Activated CD4-positive, alpha-beta T cell treated with anti-CD3 and anti-CD28 coated beads, Interleukin-2, Interleukin-4, amounts not matched to agents 100 ng/mL and 50 ng/mL, durations not matched to agents 16 hours and 8 hours (primary cell): Measurements from ENCODE around the gene CTSZ.

Source experiments
- DNase-seq: peaks from one replicate; pipeline ENCODE4 v3.0.0-alpha.2; 2020; ENCODE audit warnings: low spot score

The CTSZ gene

GRCh38 chr20:59031564-59032022 lies 24.5 kb upstream of the CTSZ start:
- DNase-seq: peak; percentile 35

GRCh38 chr20:59030911-59031563 lies 24.0 kb upstream of the CTSZ start:
- no peak for DNase-seq

GRCh38 chr20:59028812-59029211 lies 21.8 kb upstream of the CTSZ start:
- no peak for DNase-seq

- DNase-seq: no peak
Observed at GRCh38 chr20:59027741-59028320, 20.8 kb upstream of the CTSZ start.

- DNase-seq: no peak
Observed at GRCh38 chr20:59026904-59027740, 20.1 kb upstream of the CTSZ start.

GRCh38 chr20:59025511-59025910 lies 18.5 kb upstream of the CTSZ start:
- DNase-seq: no peak

- DNase-seq: no peak
Observed at GRCh38 chr20:59025086-59025485, 18.0 kb upstream of the CTSZ start.

GRCh38 chr20:59024111-59024530 lies 17.1 kb upstream of the CTSZ start:
- no peak for DNase-seq

GRCh38 chr20:59023616-59024015 lies 16.6 kb upstream of the CTSZ start:
- DNase-seq: no peak

- no peak for DNase-seq
Observed at GRCh38 chr20:59022754-59023153, 15.7 kb upstream of the CTSZ start.

GRCh38 chr20:59020938-59021551 lies 14.0 kb upstream of the CTSZ start:
- DNase-seq: no peak

GRCh38 chr20:59019217-59019616 lies 12.2 kb upstream of the CTSZ start, which contains the start of gene TUBB1:
Gene TUBB1 (plus strand): TSS chr20:59019429. CDS start chr20:59019523, 94 bp downstream.
- DNase-seq: no peak

- DNase-seq: no peak
Observed at GRCh38 chr20:59018817-59019216, 11.8 kb upstream of the CTSZ start.

GRCh38 chr20:59017493-59018231 lies 10.6 kb upstream of the CTSZ start:
- DNase-seq: no peak

GRCh38 chr20:59016795-59017492 lies 9.9 kb upstream of the CTSZ start:
- DNase-seq: no peak

GRCh38 chr20:59015812-59016711 lies 9.0 kb upstream of the CTSZ start:
- no peak for DNase-seq

GRCh38 chr20:59015411-59015810 lies 8.4 kb upstream of the CTSZ start:
- DNase-seq: no peak

GRCh38 chr20:59014680-59015389 lies 7.8 kb upstream of the CTSZ start:
- no peak for DNase-seq

GRCh38 chr20:59013959-59014608 lies 7.0 kb upstream of the CTSZ start:
- DNase-seq: no peak
